ENCODE results near the gene FAM168A.

- no peak for TF ChIP-seq CTCF (IDR thresholded peaks at IDR 0.05; ENCODE audit: low read depth, low read length)
- no peak for TF ChIP-seq POLR2A (IDR thresholded peaks at IDR 0.05; ENCODE audit: extremely low read depth, insufficient read length)
- TF ChIP-seq MYC (IDR thresholded peaks at IDR 0.05; ENCODE audit: low read depth, low read length): no peak
- no peak for TF ChIP-seq MAX (IDR thresholded peaks at IDR 0.05; ENCODE audit: low read depth, low read length)
These were observed 230.4 kb downstream of the FAM168A start for GRCh38 chr11:73367482-73368024.
